Activated T-helper 17 cell treated with anti-CD3 and anti-CD28 coated beads, Interleukin-2, amount 50 U/mL, for 72 hours (primary cell): ENCODE data around the gene TBC1D17. TPM values are rescaled to one million over a fixed set of nuclear protein-coding genes. Genes with fewer than 3 reads are reported as not detected.

Source experiments
- ATAC-seq: fragments of 150-1000 bp; cut with Tn5 transposase; replicated peaks from 2 replicates; pipeline ENCODE4 v1.10.0; 2021; ENCODE audit warnings: mild to moderate bottlenecking, moderate library complexity
- H3K27ac Mint-ChIP-seq: one replicate; pipeline ENCODE4 v1.8.0; 2022; ENCODE audit warnings: mixed read lengths
- H3K27me3 Mint-ChIP-seq: one replicate; pipeline ENCODE4 v1.8.0; 2022; ENCODE audit warnings: mixed read lengths
- H3K36me3 Mint-ChIP-seq: one replicate; pipeline ENCODE4 v1.8.0; 2022; ENCODE audit warnings: low read depth, mild to moderate bottlenecking, mixed read lengths
- H3K4me1 Mint-ChIP-seq: one replicate; pipeline ENCODE4 v1.8.0; 2022; ENCODE audit warnings: mixed read lengths
- H3K4me3 Mint-ChIP-seq: one replicate; pipeline ENCODE4 v1.8.0; 2022; ENCODE audit warnings: mild to moderate bottlenecking, mixed read lengths
- H3K9me3 Mint-ChIP-seq: one replicate; pipeline ENCODE4 v1.8.0; 2022; ENCODE audit warnings: mixed read lengths
- total RNA-seq, 2 donors: library from RNA; stranded (reverse); gene quantifications; one replicate each; pipeline ENCODE4 v1.2.3, GENCODE V29; 2022

The TBC1D17 gene
- total RNA-seq, 2 donors from 2014 or later: 21.4 to 57.4 TPM

DNA sequence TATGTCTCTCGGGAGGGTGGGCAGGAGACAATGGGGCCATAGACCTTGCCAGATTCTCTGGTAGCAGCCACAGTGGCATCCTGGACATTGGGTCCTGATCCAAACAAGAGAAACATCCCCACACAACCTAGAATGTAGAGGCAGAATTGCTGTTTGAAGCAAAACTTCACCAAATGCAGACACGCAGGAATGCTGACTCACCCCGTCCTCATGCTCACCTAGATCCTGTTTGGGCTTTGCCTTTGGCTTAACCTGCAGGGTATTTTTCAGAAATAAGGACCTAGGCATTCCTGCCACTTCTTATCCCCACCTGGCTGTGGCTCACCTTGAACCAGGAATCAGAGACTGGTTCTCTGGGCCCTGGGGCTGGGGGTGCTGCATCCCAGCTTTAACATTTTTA, 7.3 kb downstream of the TBC1D17 start:
- Mint-ChIP-seq H3K4me1 (peaks cover 4% of the 10 kb centered on the region), H3K9me3 (no peaks in the 10 kb centered on the region), H3K27me3 (no peaks in the 10 kb centered on the region), H3K36me3 (peaks cover 99% of the 10 kb centered on the region), H3K27ac (no peak overlapping the region), H3K4me3 (no peak overlapping the region)
- no peak for ATAC-seq

DNA sequence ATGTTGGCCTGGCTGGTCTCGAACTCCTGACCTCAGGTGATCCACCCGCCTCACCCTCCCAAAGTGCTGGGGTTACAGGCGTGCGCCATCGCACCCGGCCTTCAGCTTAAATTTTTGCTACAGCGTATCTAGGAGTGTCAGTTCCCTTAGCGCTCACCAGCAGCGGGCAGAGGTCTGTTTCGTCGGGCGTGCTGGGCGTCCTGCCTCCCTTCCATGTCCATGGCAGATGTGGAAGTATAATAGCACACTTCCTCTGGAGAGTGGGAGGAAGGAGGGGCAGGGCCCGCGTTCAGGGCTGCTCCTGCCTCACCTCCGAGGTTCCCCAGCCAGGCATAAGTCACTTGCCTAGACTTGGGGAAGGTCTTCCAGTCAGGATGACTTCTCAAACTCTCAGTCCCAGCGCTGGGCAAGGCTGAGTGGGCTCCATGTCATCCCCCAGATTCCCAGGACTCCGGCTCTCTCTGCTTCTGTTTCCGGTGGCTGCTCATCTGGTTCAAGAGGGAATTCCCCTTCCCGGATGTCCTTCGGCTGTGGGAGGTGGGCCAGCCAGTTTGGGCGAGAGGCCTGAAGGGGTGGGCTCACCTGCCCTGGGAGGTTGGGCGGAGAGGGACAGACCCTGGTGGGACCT, 9.6 kb downstream of the TBC1D17 start:
- peak overlapping the region; percentile 50 for H3K27ac Mint-ChIP-seq
- H3K4me1 Mint-ChIP-seq: peaks cover 13% of the 10 kb centered on the region
- peaks cover 99% of the 10 kb centered on the region for H3K36me3 Mint-ChIP-seq
- ATAC-seq: no peak
- no peaks in the 10 kb centered on the region for H3K27me3 Mint-ChIP-seq
- no peaks in the 10 kb centered on the region for H3K9me3 Mint-ChIP-seq
- H3K4me3 Mint-ChIP-seq: peak overlapping the region; percentile 93

DNA sequence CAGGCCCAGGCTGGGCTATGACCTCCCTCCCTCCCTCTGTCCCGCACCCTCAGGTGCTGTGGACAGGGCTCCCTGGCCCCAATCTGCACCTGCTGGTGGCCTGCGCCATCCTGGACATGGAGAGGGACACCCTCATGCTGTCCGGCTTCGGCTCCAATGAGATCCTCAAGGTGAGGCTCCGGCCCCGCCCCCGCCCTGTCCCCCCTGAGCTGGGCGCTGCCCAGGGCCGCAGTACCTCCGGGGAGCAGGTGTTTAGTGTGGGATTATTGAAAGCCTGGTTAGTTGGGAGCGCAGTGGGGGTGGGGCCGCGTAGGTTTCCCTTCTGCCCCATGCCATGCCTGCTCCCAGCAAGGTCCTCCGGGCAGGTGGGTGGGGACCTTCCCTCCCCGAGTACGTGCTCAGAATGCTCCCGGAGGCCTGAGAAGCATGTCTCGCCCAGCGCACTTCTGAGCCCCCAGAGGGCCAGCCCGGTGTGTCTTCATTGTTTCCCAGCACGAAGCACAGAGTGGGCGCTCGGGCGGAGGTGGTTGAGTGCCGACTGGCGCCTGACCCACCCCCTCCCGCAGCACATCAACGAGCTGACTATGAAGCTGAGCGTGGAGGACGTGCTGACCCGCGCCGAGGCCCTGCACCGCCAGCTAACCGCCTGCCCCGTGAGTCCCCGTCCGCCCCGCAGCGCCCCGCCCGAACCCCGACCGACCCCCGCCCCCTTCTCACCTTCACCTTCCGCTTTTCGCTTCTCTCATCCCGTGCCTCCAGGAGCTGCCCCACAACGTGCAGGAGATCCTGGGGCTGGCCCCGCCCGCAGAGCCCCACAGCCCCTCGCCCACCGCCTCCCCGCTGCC, 10.4 kb downstream of the TBC1D17 start:
- H3K27me3 Mint-ChIP-seq: no peaks in the 10 kb centered on the region
- peaks cover 99% of the 10 kb centered on the region for H3K36me3 Mint-ChIP-seq
- peaks cover 20% of the 10 kb centered on the region for H3K4me1 Mint-ChIP-seq
- H3K9me3 Mint-ChIP-seq: no peaks in the 10 kb centered on the region
- peak; percentile 43 for ATAC-seq
- H3K27ac Mint-ChIP-seq: peak overlapping the region; percentile 50
- H3K4me3 Mint-ChIP-seq: peak overlapping the region; percentile 93

DNA sequence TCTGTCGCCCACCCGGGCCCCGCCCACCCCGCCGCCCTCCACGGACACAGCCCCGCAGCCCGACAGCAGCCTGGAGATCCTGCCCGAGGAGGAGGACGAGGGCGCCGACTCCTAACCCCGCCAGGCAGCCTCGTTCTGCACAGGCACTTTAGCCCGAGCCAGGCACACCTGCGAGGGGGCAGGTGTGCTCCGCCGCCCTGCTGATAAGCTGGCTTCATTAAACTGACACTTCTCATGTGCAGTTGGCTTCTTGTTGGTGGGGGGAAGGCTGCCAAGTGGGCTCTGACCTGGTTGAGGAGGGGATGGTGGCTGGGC, 11.0 kb downstream of the TBC1D17 start:
- Mint-ChIP-seq H3K4me1 (peaks cover 26% of the 10 kb centered on the region), H3K27ac (peak overlapping the region; percentile 63), H3K27me3 (no peaks in the 10 kb centered on the region), H3K4me3 (peak overlapping the region; percentile 93), H3K9me3 (no peaks in the 10 kb centered on the region), H3K36me3 (peaks cover 99% of the 10 kb centered on the region)
- no peak for ATAC-seq

DNA sequence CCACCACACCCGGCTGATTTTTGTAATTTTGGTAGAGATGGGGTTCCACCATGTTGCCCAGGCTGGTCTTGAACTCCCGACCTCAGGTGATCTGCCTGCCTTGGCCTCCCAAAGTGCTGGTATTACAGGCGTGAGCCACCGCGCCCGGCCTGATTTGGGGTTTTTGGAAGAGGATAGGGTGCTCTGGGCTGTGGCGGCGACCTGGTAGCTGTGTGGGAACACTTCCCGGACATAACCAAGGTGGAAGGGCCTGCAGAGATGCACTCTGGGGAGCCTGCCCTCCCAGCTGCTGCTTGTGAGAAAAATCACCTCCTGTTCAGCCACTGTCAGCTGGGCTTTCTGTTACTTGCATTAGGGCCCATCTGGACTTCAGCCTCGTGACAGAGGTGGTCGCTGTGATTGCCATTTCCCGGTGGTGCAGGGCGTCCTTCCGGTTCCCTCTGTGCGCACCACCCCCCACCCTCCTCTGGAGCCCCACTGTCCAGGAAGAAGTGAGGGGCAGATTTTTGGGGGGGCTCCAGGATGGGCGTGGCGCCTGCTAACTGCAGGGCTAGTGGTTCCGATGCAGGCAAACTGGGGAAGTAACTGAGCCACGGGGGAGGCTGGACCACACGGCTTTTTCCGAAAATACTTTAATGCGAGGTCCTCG, 11.7 kb downstream of the TBC1D17 start:
- Mint-ChIP-seq H3K27ac (peak overlapping the region; percentile 63), H3K36me3 (peaks cover 100% of the 10 kb centered on the region), H3K4me3 (peak overlapping the region; percentile 93), H3K27me3 (no peaks in the 10 kb centered on the region), H3K4me1 (peaks cover 26% of the 10 kb centered on the region), H3K9me3 (no peaks in the 10 kb centered on the region)
- ATAC-seq: no peak

DNA sequence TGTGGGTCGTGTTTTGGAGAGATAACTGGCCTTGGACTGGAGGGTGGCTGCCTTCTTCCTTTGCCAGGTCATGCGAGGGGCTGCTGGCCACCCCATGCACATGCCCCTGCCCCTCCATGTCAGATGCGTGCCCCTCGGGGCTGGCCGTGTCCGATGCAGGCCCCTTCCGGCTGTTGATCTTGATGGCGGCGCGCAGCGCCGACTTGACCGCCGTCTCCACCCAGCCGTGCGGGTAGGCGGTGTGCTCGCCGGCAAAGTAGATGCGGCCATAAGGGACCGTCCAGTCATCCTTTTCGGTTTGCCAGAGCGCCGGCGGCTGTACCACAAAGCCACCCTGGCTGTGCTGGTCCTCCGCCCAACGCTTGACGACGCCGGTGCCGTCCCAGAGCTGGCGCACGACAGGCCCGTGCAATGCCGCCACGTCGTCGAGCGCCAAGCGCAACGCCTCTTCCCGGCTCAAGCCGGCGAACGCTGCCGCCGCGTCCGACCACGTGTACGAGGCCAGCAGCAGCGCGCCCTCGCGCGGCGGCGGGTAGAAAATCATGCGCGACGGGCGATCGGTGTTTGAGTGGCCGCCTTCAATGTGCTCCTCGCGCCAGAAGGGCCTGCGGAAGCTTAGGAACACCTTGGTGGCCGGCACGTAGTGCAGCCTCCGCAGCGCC, 12.3 kb downstream of the TBC1D17 start:
- no peaks in the 10 kb centered on the region for H3K9me3 Mint-ChIP-seq
- ATAC-seq: peak; percentile 27
- H3K27ac Mint-ChIP-seq: peak overlapping the region; percentile 58
- peaks cover 100% of the 10 kb centered on the region for H3K36me3 Mint-ChIP-seq
- peak overlapping the region; percentile 93 for H3K4me3 Mint-ChIP-seq
- no peaks in the 10 kb centered on the region for H3K27me3 Mint-ChIP-seq
- peaks cover 26% of the 10 kb centered on the region for H3K4me1 Mint-ChIP-seq

DNA sequence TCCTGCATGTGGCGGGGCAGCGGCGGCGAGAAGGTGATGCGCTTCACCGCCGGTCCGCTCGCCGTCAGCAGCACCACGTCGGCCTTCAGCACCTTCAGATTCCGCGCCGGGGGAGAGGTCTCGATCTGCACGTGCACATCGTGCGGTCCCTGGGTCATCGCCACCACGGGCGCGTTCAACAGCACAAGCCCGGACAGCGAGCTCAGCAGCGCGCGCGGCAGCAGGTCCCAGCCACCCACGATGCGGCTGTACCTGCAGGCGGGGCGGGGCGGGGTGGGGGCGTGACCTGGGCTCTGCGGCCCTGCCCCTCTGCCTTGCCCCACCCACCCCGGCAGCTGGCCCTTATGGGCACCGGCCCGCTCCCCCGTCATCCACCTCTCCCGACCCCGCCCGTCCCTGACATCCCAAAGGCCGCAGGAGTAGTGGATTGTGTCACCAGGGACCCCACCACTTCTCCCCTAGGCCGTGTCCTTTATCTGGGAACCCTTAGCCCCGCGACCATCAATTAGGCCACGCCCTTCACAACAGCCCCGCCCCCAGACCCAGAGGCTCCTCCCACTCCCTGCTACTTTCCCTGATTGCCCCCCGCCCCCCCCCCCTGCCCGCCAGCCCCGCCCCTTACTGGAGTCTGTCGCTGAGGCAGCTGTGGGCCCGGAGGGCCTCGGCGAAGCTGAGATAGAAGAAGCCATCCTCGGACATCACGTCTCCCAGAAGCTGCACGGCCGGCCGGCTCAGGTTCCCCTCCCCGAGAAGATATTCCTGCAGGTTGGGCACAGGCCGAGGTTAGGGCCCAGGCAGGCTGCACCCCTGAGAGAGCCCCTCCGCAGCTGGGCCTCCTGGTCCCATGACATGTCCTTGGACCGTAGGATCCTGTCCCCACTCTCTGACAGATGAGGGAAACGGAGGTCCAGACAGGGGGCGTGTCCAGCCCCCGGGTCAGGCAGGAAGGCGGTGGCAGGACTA, 13.1 kb downstream of the TBC1D17 start:
- Mint-ChIP-seq H3K36me3 (peaks cover 100% of the 10 kb centered on the region), H3K27me3 (no peaks in the 10 kb centered on the region), H3K9me3 (no peaks in the 10 kb centered on the region), H3K4me1 (peaks cover 26% of the 10 kb centered on the region), H3K4me3 (peak overlapping the region; percentile 93), H3K27ac (peak overlapping the region; percentile 81)
- ATAC-seq: peak; percentile 37

DNA sequence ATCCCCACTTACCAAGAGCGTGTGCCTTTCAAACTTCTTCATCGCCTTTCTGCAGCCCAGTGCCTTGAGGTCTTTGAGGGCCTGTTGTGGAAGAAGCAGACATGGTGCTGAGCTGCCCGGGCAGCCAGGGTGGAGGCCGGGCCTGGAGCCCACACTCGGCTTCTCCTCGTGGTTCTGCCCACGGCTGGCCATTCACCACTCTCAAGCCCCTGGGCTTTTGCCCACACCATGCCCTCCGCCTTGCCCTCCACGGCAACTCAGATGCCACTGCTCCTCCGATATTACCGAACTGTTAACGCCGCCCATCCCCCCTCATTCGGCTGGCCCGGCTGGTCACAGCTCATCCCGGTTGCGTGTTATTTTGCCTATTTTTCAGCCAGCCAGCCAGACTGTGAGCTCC, 13.9 kb downstream of the TBC1D17 start:
- Mint-ChIP-seq H3K27ac (peak overlapping the region; percentile 81), H3K36me3 (peaks cover 100% of the 10 kb centered on the region), H3K27me3 (no peaks in the 10 kb centered on the region), H3K4me3 (peak overlapping the region; percentile 93), H3K4me1 (peaks cover 28% of the 10 kb centered on the region), H3K9me3 (no peaks in the 10 kb centered on the region)
- no peak for ATAC-seq

DNA sequence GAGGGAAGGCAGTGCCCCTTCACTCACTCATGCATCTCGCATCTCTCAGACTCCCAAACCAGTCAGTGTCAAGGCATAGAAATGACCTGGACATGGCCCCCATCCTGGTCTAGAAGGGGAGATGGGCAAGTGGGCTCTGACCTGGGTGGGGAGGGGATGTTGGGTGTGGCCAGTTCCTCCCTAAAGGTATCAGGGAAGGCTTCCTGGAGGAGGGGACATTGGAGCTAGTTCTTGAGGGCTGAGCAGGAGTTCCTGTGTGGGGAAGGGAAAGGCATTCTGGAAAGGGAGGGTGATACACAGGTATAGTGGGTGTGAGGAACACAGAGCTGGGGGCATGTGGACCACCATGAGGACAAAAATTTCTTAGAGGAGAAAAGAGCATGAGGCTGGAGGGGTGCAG, 15.2 kb downstream of the TBC1D17 start:
- H3K9me3 Mint-ChIP-seq: no peaks in the 10 kb centered on the region
- peak overlapping the region; percentile 93 for H3K4me3 Mint-ChIP-seq
- no peaks in the 10 kb centered on the region for H3K27me3 Mint-ChIP-seq
- peak overlapping the region; percentile 99 for H3K27ac Mint-ChIP-seq
- ATAC-seq: no peak
- peaks cover 100% of the 10 kb centered on the region for H3K36me3 Mint-ChIP-seq
- H3K4me1 Mint-ChIP-seq: peaks cover 41% of the 10 kb centered on the region

DNA sequence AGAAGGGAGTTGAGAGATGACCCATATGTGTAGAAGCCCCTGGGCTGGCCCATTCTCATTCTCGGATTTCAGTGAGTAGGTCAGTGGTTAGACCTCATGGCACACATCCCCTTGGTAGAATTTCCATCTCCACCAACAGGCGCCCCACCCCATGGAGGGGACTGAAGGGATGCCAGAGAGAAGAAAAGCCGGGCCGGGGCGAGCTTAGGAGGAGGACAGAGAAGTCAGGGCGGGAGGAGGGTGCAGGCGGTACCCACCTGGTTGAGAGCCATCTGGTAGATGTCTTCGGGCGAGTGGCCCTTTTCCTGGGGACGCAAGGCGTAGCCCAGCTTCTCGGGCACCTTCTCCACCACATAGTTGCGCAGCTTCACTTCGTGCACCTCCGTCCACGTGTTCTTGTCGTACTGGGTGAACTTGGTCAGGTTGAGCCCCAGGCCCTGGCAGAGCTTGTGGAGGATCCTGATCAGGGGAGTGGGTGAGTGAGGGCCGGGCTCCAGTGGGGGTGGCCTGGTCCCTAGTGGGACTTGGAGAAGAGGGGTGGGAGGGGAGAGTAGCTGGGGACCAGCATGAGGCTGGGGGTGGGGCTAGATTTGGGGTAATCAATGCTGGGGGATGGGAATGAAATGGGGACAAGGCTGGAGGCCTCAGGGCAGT, 16.6 kb downstream of the TBC1D17 start:
- no peaks in the 10 kb centered on the region for H3K9me3 Mint-ChIP-seq
- H3K4me3 Mint-ChIP-seq: peak overlapping the region; percentile 93
- no peaks in the 10 kb centered on the region for H3K27me3 Mint-ChIP-seq
- H3K36me3 Mint-ChIP-seq: peaks cover 89% of the 10 kb centered on the region
- H3K4me1 Mint-ChIP-seq: peaks cover 44% of the 10 kb centered on the region
- H3K27ac Mint-ChIP-seq: peak overlapping the region; percentile 99
- peak; percentile 10 for ATAC-seq

DNA sequence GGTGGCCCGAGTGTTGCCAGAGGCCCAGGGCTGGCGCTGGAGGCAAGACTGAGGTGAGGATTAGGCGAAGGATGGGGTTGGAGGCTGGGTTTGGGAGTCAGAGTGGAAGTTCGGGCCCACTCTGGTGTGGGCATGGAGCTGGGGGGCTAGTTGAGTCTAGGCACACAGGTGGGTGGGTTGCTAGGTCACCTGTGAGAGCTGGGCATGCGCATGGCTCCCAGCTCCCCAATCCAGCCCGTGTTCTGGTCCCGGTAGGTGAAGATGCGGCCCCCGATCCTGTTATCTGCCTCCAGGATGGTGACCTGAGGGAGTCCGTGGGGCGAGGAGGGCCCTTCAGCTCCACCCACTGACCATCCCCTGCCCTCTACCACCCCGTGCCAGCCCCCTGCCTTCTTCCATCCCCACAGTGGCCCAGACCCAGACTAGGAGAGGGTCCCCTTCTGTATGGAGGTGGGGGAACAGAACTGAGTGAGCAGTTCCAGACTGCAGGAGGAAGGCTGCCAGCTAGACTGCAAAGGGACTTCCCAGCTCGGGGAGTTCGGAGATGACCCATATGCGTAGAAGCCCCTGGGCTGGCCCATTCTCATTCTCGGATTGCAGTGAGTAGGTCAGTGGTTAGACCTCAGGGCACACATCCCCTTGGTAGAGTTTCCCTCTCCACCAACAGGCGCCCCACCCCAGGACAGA, 17.5 kb downstream of the TBC1D17 start:
- Mint-ChIP-seq H3K36me3 (peaks cover 80% of the 10 kb centered on the region), H3K4me1 (peaks cover 40% of the 10 kb centered on the region), H3K27me3 (no peaks in the 10 kb centered on the region), H3K27ac (peak overlapping the region; percentile 99), H3K9me3 (no peaks in the 10 kb centered on the region), H3K4me3 (peak overlapping the region; percentile 93)
- peak; percentile 54 for ATAC-seq

DNA sequence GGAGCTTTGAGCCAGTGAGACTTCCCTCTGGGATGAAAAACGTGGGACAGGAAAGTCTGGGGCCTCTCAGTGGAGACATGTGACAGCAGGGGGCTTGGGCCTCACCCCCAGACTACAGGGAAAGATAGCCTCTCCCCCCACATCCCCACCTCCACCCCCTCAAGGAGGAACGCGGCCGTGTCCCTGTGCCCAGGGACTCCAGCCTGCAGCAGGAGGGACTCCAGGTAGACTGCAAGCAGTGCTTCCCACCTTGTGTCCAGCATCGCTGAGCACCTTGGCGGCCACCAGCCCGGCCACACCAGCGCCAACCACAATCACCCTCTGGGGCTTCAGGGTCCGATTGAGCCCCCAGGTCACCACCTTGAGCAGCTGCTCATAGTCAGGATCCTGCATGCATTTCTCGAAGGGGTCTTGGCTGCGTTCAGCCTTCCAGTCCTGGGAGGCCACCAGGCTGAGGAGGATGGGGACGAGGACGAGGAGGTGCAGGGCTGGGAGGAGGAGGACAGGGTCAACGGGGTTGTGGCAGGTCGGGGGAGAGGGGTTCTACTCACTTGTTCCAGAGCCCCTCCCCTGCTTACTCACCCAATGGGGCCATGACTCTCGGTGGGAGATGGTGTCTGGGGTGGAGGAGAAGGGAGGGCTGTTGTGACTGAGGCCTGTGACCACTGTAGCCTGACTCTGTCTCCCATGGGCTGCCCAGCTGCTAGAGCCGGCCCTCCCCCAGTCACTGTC, 18.2 kb downstream of the TBC1D17 start:
- Mint-ChIP-seq H3K27ac (peak overlapping the region; percentile 99), H3K36me3 (peaks cover 73% of the 10 kb centered on the region), H3K27me3 (no peaks in the 10 kb centered on the region), H3K9me3 (no peaks in the 10 kb centered on the region), H3K4me1 (peaks cover 45% of the 10 kb centered on the region), H3K4me3 (peak overlapping the region; percentile 93)
- peak; percentile 40 for ATAC-seq
